Body of pancreas (tissue), 4 donors: ENCODE measurements around the gene SESN3.

Experiments
- POLR2A ChIP-seq, 3 donors: fragments of 450-650 bp; IDR thresholded peaks; one replicate each; pipeline ENCODE4 v1.6.1; 2016; ENCODE audit warnings: antibody characterized with exemption in 3 of 3, mild to moderate bottlenecking in 2 of 3
- TF ChIP-seq, protein P1 (sequence below), 7 experiments: fragments of 450-650 bp in 4 of 7; fragments of 200-600 bp in 3 of 7; sonication (generic) in 3 of 7; IDR thresholded peaks; one replicate each; pipeline ENCODE4 v1.5.1; 2016 to 2019; ENCODE audit warnings: antibody characterized with exemption in 7 of 7

GRCh38 chr11:95222817-95223216 is 8.2 kb downstream of the SESN3 start:
- TF ChIP-seq, protein P1, sequence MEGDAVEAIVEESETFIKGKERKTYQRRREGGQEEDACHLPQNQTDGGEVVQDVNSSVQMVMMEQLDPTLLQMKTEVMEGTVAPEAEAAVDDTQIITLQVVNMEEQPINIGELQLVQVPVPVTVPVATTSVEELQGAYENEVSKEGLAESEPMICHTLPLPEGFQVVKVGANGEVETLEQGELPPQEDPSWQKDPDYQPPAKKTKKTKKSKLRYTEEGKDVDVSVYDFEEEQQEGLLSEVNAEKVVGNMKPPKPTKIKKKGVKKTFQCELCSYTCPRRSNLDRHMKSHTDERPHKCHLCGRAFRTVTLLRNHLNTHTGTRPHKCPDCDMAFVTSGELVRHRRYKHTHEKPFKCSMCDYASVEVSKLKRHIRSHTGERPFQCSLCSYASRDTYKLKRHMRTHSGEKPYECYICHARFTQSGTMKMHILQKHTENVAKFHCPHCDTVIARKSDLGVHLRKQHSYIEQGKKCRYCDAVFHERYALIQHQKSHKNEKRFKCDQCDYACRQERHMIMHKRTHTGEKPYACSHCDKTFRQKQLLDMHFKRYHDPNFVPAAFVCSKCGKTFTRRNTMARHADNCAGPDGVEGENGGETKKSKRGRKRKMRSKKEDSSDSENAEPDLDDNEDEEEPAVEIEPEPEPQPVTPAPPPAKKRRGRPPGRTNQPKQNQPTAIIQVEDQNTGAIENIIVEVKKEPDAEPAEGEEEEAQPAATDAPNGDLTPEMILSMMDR (IDR thresholded peaks at IDR 0.05), result no peak
- TF ChIP-seq POLR2A (IDR thresholded peaks at IDR 0.05), result no peak
